HCT116 (cell line): ENCODE results near the gene CACNA1A. TPM values are rescaled to one million over a fixed set of nuclear protein-coding genes. Genes with fewer than 3 reads are reported as not detected.
A peak's percentile ranks its signal among the peaks of the same experiment; 100 is the strongest.

Source experiments
- ATAC-seq: fragments of 200-7000 bp; cut with Tn5 transposase; 2 replicates; pipeline ENCODE4 v1.9.1; 2020; ENCODE audit warnings: mild to moderate bottlenecking, moderate library complexity
- BruUV-seq: library from RNA; stranded (reverse); fragments of 400-500 nt; replicated peaks from 2 replicates; lab custom pipeline; 2021; lab: Mats Ljungman, UMichigan
- CTCF ChIA-PET: fragments of 300-600 bp; sonication (Branson Sonifier 250); formaldehyde crosslinking; loops from one replicate; lab custom pipeline; 2021; ENCODE audit warnings: antibody characterized with exemption; lab: Charles Lee
- POLR2A ChIA-PET: fragments of 300-600, 350-600 bp; sonication (Branson Sonifier 250); formaldehyde crosslinking; loops from one replicate; lab custom pipeline; 2021; ENCODE audit warnings: antibody characterized with exemption; lab: Charles Lee
- RAD21 ChIA-PET, 2 experiments: fragments of 300-600 bp; sonication (Branson Sonifier 250); formaldehyde crosslinking; loops; one replicate each; lab custom pipeline; 2023; ENCODE audit warnings: low total read pairs in 2 of 2; ENCODE audit not compliant: uncharacterized antibody in 2 of 2, unreplicated experiment in 2 of 2, low non-redundant PET in 1 of 2; lab: Charles Lee
- DNase-seq: peaks from one replicate; pipeline ENCODE4 v3.0.0-alpha.2; 2010; ENCODE audit warnings: low read depth, low spot score
- H2AFZ ChIP-seq: fragments of 200-600 bp; shearing (Covaris generic), sonication (generic); 2 replicates; pipeline ENCODE4 v1.6.1; 2017; ENCODE audit warnings: low read depth, mixed run types, mixed read lengths, antibody characterized with exemption, low read length; ENCODE audit not compliant: poor library complexity, severe bottlenecking
- H3K27ac ChIP-seq: 2 replicates; pipeline ENCODE4 v1.5.1; 2012; ENCODE audit warnings: low read depth, low read length
- H3K27me3 ChIP-seq: fragments of 200-600 bp; sonication (generic); 2 replicates; pipeline ENCODE4 v1.6.1; 2016; ENCODE audit warnings: mixed run types, low read length, mixed read lengths; ENCODE audit not compliant: insufficient read depth
- H3K36me3 ChIP-seq, 2 experiments: fragments of 200-500 bp in 1 of 2; fragments of 200-600 bp in 1 of 2; sonication (Bioruptor generic) in 1 of 2; sonication (generic) in 1 of 2; 2 replicates each; pipeline versions ENCODE4 v1.5.1 to v1.6.1; 2014 to 2016; ENCODE audit warnings: low read length in 2 of 2, inconsistent platforms in 1 of 2, mixed read lengths in 1 of 2, mixed run types in 1 of 2; ENCODE audit not compliant: insufficient read depth in 2 of 2, control insufficient read depth in 1 of 2
- H3K4me1 ChIP-seq, 2 experiments: fragments of 200-600 bp in 1 of 2; sonication (generic) in 1 of 2; 2 replicates each; pipeline versions ENCODE4 v1.5.1 to v1.6.1; 2012 to 2017; ENCODE audit warnings: low read length in 2 of 2, inconsistent platforms in 1 of 2, mild to moderate bottlenecking in 1 of 2, mixed read lengths in 1 of 2, mixed run types in 1 of 2, moderate library complexity in 1 of 2; ENCODE audit not compliant: insufficient read depth in 2 of 2, control insufficient read depth in 1 of 2
- H3K4me2 ChIP-seq: fragments of 200-600 bp; sonication (generic); 2 replicates; pipeline ENCODE4 v1.6.1; 2017; ENCODE audit warnings: mixed run types, low read length, mixed read lengths
- H3K4me3 ChIP-seq, 2 experiments: fragments of 200-600 bp in 1 of 2; sonication (generic) in 1 of 2; replicated peaks in 1 of 2; 2 replicates each; pipeline ENCODE4 v1.5.1; 2011 to 2016; ENCODE audit warnings: low read length in 2 of 2, control low read depth in 1 of 2, low read depth in 1 of 2, mild to moderate bottlenecking in 1 of 2, mixed read lengths in 1 of 2, mixed run types in 1 of 2
- H3K79me2 ChIP-seq: fragments of 200-600 bp; sonication (generic); 2 replicates; pipeline ENCODE4 v1.6.1; 2017; ENCODE audit warnings: mild to moderate bottlenecking, mixed run types, low read length, moderate library complexity, mixed read lengths; ENCODE audit not compliant: insufficient read depth
- H3K9ac ChIP-seq: fragments of 200-600 bp; sonication (generic); 2 replicates; pipeline ENCODE4 v1.6.1; 2016; ENCODE audit warnings: low read length, mixed read lengths
- H3K9me2 ChIP-seq: fragments of 200-600 bp; sonication (generic), shearing (Covaris generic); 2 replicates; pipeline ENCODE4 v1.6.1; 2017; ENCODE audit warnings: mixed run types, mild to moderate bottlenecking, moderate library complexity; ENCODE audit not compliant: insufficient read depth
- H3K9me3 ChIP-seq, 2 experiments: fragments of 200-500 bp in 1 of 2; fragments of 200-600 bp in 1 of 2; sonication (Bioruptor generic) in 1 of 2; sonication (generic) in 1 of 2; 2 replicates each; pipeline ENCODE4 v1.6.1; 2014 to 2017; ENCODE audit warnings: low read length in 2 of 2, mixed read lengths in 2 of 2, inconsistent platforms in 1 of 2, low read depth in 1 of 2, mild to moderate bottlenecking in 1 of 2, mixed run types in 1 of 2, moderate library complexity in 1 of 2; ENCODE audit not compliant: control insufficient read depth in 1 of 2, insufficient read depth in 1 of 2
- H4K20me1 ChIP-seq: fragments of 200-600 bp; sonication (generic), shearing (Covaris generic); 2 replicates; pipeline ENCODE4 v1.6.1; 2017; ENCODE audit warnings: mixed run types, mild to moderate bottlenecking, moderate library complexity; ENCODE audit not compliant: insufficient read depth
- CBX3 ChIP-seq: IDR thresholded peaks from 2 replicates; pipeline ENCODE4 v1.6.1; 2012; ENCODE audit warnings: low read depth
- CTCF ChIP-seq, 3 experiments: fragments of 200-600 bp in 1 of 3; sonication (generic) in 1 of 3; IDR thresholded peaks in 2 of 3; conservative IDR thresholded peaks in 1 of 3; 2 replicates each; pipeline ENCODE4 v1.5.1; 2012 to 2017; ENCODE audit warnings: low read depth in 2 of 3, low read length in 2 of 3, antibody characterized with exemption in 1 of 3, borderline replicate concordance in 1 of 3, control low read depth in 1 of 3, mild to moderate bottlenecking in 1 of 3, mixed read lengths in 1 of 3, mixed run types in 1 of 3, moderate library complexity in 1 of 3; ENCODE audit not compliant: insufficient read depth in 1 of 3
- EGR1 ChIP-seq: IDR thresholded peaks from 2 replicates; pipeline ENCODE4 v1.6.1; 2012; ENCODE audit warnings: low read depth
- EZH2 ChIP-seq: fragments of 200-600 bp; sonication (generic); IDR thresholded peaks from 2 replicates; pipeline ENCODE4 v1.6.1; 2017; ENCODE audit warnings: antibody characterized with exemption, mixed run types
- JUND ChIP-seq: IDR thresholded peaks from 2 replicates; pipeline ENCODE4 v1.6.1; 2012
- MAX ChIP-seq: IDR thresholded peaks from 2 replicates; pipeline ENCODE4 v1.6.1; 2012
- POLR2A ChIP-seq: IDR thresholded peaks from 2 replicates; pipeline ENCODE4 v1.7.0; 2011; ENCODE audit warnings: borderline replicate concordance; ENCODE audit not compliant: insufficient read depth, insufficient read length; ENCODE audit errors: extremely low read depth
- POLR2AphosphoS5 ChIP-seq: IDR thresholded peaks from 2 replicates; pipeline ENCODE4 v1.6.1; 2011; ENCODE audit warnings: mild to moderate bottlenecking, low read depth, low read length, moderate library complexity
- RAD21 ChIP-seq: IDR thresholded peaks from 2 replicates; pipeline ENCODE4 v1.6.1; 2012; ENCODE audit warnings: low read depth, mild to moderate bottlenecking
- REST ChIP-seq: IDR thresholded peaks from 2 replicates; pipeline ENCODE4 v1.6.1; 2012; ENCODE audit warnings: low read depth
- SIN3A ChIP-seq: IDR thresholded peaks from 2 replicates; pipeline ENCODE4 v1.6.1; 2012; ENCODE audit warnings: low read depth
- SRF ChIP-seq: IDR thresholded peaks from 2 replicates; pipeline ENCODE4 v1.6.1; 2012; ENCODE audit warnings: low read depth
- TCF7L2 ChIP-seq: IDR thresholded peaks from 2 replicates; pipeline ENCODE4 v1.7.0; 2011; ENCODE audit warnings: borderline replicate concordance, inconsistent platforms; ENCODE audit not compliant: insufficient read depth, insufficient read length; ENCODE audit errors: extremely low read depth
- ZFX ChIP-seq: fragments of 450-650 bp; IDR thresholded peaks from 2 replicates; pipeline ENCODE4 v1.6.1; 2017
- intact Hi-C: fragments of 100-400 bp; cut with micrococcal nuclease; formaldehyde crosslinking; loops from 2 replicates; pipeline ENCODE4 v1.10.0; 2022
- total RNA-seq: library from RNA; stranded (reverse); gene quantifications from one replicate; pipeline ENCODE4 v1.2.1, GENCODE V29; 2021; ENCODE audit not compliant: unreplicated experiment

The CACNA1A gene
- total RNA-seq, 1 experiment from 2014 or later: 7.5 TPM

DNA sequence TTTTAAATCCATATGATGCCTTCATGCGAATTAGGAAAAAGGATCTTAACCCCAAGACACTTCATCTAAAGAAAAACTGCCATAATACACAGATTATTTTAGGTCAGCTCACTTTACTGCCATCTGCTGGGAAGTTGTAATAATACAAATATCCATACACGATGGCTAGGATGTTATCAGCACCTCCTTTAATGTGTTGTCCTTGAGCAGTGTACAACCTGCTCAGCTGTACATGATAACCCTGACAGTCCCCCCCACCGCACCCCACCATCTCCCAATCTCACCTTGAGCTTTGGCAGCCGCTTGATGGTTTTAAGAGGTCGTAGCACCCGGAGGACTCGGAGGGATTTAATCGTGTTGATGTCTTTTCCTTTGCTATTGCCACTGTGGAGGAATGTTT lies 243.8 kb downstream of the CACNA1A start:
- H2AFZ ChIP-seq: peak overlapping the region; percentile 70
- H3K9me3 ChIP-seq: peaks cover 0 to under 1% of the 10 kb centered on the region in 2 experiments; a peak in 1 of 4 replicates
- peaks cover 24 to 35% of the 10 kb centered on the region in 2 experiments for H3K4me1 ChIP-seq
- intact Hi-C loops: loop anchor here (1.0 to 5.0 kb wide), 5 partner anchors 68 to 284 kb away; partner anchors contain the start of genes IER2, NACC1, STX10 and TRMT1
- no peak for TF ChIP-seq SIN3A
- no peak for TF ChIP-seq POLR2A
- no peak for TF ChIP-seq JUND
- TF ChIP-seq CTCF (IDR thresholded peaks at IDR 0.05 in 2 of 3, conservative IDR thresholded peaks at IDR 0.05 in 1 of 3; ENCODE audit: borderline replicate concordance in 1 of 3, insufficient read depth in 1 of 3, low read depth in 2 of 3, low read length in 2 of 3): peak; percentile 27 to 76 (median 64); a peak in 5 of 6 replicates
- TF ChIP-seq POLR2AphosphoS5: no peak
- TF ChIP-seq REST: no peak
- no peak for TF ChIP-seq ZFX
- TF ChIP-seq CBX3: no peak
- no peak for TF ChIP-seq EZH2
- no peak for TF ChIP-seq EGR1
- TF ChIP-seq TCF7L2: no peak
- no peak for TF ChIP-seq MAX
- no peak for TF ChIP-seq SRF
- TF ChIP-seq RAD21: peak; percentile 79
- TF ChIP-seq, all 23 proteins: peak for 2
- ChIA-PET RAD21 (interaction anchor here in 1 of 2 experiments (1.2 kb wide), 1 partner anchor 108 kb away, joined by 3 read pairs; no protein-coding TSS in a partner anchor), CTCF (interaction anchor here (0.6 to 3.0 kb wide), 19 partner anchors 9 to 297 kb away, joined by 3 to 14 read pairs (median 4); partner anchors contain the start of gene NACC1), POLR2A (interaction anchor here (0.6 to 1.3 kb wide), 4 partner anchors 9 to 285 kb away, joined by 3 to 6 read pairs (median 4); no protein-coding TSS in a partner anchor)
- no peak overlapping the region for H3K27ac ChIP-seq
- H3K4me3 ChIP-seq: no peak overlapping the region
- ATAC-seq: peak; percentile 55
- H3K9me2 ChIP-seq: no peaks in the 10 kb centered on the region
- H3K36me3 ChIP-seq: no peaks in the 10 kb centered on the region
- H4K20me1 ChIP-seq: no peaks in the 10 kb centered on the region
- peak overlapping the region; percentile 74 for H3K4me2 ChIP-seq
- BruUV-seq: no TSS peak
- H3K79me2 ChIP-seq: no peaks in the 10 kb centered on the region
- no peaks in the 10 kb centered on the region for H3K27me3 ChIP-seq
- DNase-seq: no peak
- no peak overlapping the region for H3K9ac ChIP-seq
